NT2/D1 (cell line): ENCODE results near the gene PEAR1.

Source experiments
- DNase-seq: peaks from one replicate; pipeline ENCODE4 v3.0.0-alpha.2; 2011; ENCODE audit warnings: low read depth, low spot score
- H3K27me3 ChIP-seq: 2 replicates; pipeline ENCODE4 v1.6.0; 2011; ENCODE audit warnings: mild to moderate bottlenecking; ENCODE audit not compliant: insufficient read length, insufficient read depth
- H3K36me3 ChIP-seq: 2 replicates; pipeline ENCODE4 v1.6.1; 2011; ENCODE audit warnings: mild to moderate bottlenecking, low read length, mixed read lengths; ENCODE audit not compliant: insufficient read depth, insufficient read length
- H3K4me1 ChIP-seq: 2 replicates; pipeline ENCODE4 v1.5.1; 2011; ENCODE audit not compliant: insufficient read depth, insufficient read length
- H3K4me3 ChIP-seq: 2 replicates; pipeline ENCODE4 v1.5.1; 2011; ENCODE audit warnings: low read depth; ENCODE audit not compliant: insufficient read length
- H3K9ac ChIP-seq: 2 replicates; pipeline ENCODE4 v1.6.0; 2011; ENCODE audit warnings: low read depth; ENCODE audit not compliant: insufficient read length
- H3K9me3 ChIP-seq: 2 replicates; pipeline ENCODE4 v1.5.1; 2011; ENCODE audit warnings: mild to moderate bottlenecking, low read length; ENCODE audit not compliant: insufficient read depth
- SUZ12 ChIP-seq: IDR thresholded peaks from 2 replicates; pipeline ENCODE4 v1.6.1; 2011; ENCODE audit not compliant: insufficient read length, insufficient read depth; ENCODE audit errors: extremely low read depth
- YY1 ChIP-seq: IDR thresholded peaks from 2 replicates; pipeline ENCODE4 v1.6.1; 2011; ENCODE audit not compliant: insufficient read length, insufficient read depth
- ZNF274 ChIP-seq: IDR thresholded peaks from 2 replicates; pipeline ENCODE4 v1.6.1; 2011; ENCODE audit warnings: mild to moderate bottlenecking, low read depth, low read length

PEAR1 gene

DNA sequence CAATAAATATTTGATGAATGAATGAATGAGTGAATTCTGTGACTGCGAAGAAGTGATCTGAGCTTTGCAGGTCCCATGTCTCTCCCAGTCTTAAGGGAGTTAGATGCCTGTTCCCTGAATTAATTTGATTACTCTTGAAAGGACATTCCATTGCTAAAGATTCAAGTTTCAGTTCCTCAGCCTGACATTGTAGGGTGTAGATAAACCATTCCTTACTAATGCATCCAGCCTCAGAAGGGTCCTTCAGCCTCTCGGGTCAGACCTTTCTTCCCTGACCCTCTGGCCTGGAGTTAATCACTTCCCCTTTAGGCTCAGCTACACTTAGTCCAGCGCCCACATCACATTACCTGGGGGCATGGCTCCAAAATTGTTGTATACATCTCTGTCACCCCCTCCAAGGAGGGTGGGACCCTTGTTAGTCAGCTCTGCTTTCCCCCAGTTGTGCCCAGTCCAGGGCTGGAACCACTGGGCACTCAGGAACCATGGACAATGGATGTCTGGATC is 37.2 kb upstream of the PEAR1 start:
- Histone ChIP-seq H3K4me1 (peaks cover 26% of the 10 kb centered on the region), H3K9me3 (no peaks in the 10 kb centered on the region), H3K4me3 (no peak overlapping the region), H3K27me3 (peaks cover 60% of the 10 kb centered on the region), H3K36me3 (no peaks in the 10 kb centered on the region), H3K9ac (no peak overlapping the region)
- TF ChIP-seq ZNF274 = no peak
- no peak for TF ChIP-seq SUZ12
- no peak for TF ChIP-seq YY1
- no peak for DNase-seq

DNA sequence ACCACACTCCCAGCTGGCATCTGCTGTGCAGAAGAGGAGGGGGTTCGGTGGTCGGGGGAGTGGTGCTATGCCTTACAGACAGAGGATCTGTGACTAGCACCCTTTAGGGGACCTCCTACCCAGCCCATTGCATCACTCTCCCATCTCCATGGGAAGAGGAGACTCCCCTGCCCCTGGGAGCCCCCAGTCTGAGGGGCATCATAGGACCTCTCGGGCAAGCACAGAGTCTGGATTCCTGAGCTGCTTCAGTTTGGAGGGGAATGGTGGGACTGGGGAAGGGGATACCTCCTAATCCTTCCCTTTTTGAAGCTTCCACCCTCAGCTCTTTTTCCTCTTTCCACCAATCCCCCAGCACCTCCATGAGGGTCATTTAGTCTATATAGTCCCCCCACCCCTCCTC is 36.0 kb upstream of the PEAR1 start:
- no peaks in the 10 kb centered on the region for H3K9me3 ChIP-seq
- H3K4me3 ChIP-seq = no peak overlapping the region
- no peak for DNase-seq
- TF ChIP-seq YY1 = no peak
- no peak for TF ChIP-seq ZNF274
- H3K9ac ChIP-seq = no peak overlapping the region
- peaks cover 20% of the 10 kb centered on the region for H3K4me1 ChIP-seq
- H3K27me3 ChIP-seq = peaks cover 72% of the 10 kb centered on the region
- no peaks in the 10 kb centered on the region for H3K36me3 ChIP-seq

DNA sequence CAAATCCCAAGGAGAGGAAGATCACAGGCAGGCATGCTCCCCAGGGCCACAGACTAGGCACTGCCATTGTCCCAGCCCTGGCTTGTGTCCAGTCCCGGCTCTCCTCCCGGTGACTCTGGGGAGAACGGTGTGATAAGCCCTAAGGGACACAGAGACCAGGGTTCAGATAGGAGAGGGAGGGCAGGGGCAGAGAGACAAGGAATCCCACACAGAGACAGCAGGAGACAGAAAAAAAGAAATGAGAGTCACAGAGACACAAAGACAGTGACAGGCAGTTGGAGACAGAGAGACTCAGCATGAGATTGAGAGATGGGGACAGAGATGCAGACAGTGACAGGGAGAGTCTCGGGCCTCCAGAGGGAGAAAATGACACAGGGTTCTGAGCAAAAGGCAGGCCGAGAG is 35.0 kb upstream of the PEAR1 start:
- Histone ChIP-seq H3K36me3 (no peaks in the 10 kb centered on the region), H3K9ac (peak overlapping the region; percentile 14), H3K27me3 (peaks cover 81% of the 10 kb centered on the region), H3K4me3 (peak overlapping the region; percentile 26), H3K9me3 (no peaks in the 10 kb centered on the region), H3K4me1 (peaks cover 21% of the 10 kb centered on the region)
- no peak for DNase-seq
- TF ChIP-seq SUZ12 = no peak
- no peak for TF ChIP-seq ZNF274
- no peak for TF ChIP-seq YY1

DNA sequence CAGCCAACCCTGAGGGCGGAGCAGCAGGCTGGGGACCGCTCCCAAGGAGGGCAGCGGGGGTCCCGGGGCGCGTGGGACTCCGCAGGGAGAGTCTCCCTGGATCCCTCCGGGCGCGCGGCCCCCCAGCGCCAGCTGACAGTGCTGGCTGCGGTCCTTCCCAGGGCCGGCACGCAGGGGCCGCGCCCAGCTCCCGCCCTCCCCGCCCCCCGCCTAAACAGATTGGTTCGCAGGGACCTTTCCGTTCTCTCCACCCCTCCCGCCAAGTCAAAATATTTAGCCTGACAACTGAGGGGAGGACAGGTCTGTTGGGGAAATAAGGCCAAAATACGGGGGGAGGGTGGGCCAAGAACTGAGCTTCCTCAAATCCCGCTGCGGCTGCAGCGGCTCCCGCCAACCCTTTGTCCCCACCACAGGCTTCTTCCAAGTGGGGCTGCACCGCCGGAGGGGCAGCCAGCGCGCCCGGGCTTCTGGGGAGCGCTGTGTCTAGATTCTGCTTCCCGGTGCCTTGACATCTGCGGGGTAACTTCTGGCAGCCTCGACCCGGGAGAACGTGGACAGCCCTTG is 34.5 kb upstream of the PEAR1 start, which contains the start of gene INSRR:
Gene INSRR (minus strand): TSS at position 159 of the 564 bp plus-strand sequence. CDS start 496 bp downstream, outside the sequence.
- H3K9ac ChIP-seq = peak within 1 kb of the TSS; percentile 80
- H3K27me3 ChIP-seq = peaks cover 81% of the 10 kb centered on the region
- DNase-seq = no peak

DNA sequence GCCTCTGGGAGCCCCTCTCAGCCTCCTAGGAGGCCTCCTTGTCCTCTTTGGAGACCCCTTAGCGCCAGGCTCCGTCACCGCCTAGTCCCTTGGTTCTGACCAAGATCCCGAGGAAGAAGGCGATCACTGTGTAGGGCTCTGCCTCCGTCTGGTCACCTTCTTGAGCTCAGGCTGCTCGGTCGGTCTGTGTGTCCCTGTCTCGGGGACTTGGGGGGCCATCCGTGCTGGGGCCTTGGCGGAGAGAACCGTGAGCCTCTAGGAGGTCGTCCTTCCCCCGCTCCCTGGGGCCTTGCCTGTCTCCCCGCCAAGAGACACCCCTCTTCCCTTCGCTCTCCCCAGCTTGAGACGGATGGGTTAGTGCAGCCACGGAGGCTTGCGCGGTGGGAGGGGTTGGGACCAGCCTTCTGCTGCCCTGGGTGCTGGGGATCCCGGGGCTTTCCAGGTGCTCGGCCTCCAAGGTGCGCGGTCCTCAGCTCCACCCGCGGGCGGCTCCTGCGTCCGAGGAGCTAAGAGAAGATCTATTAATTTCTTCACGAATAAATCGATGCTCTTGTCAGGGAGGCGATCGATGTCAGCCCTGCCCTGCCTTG is 33.9 kb upstream of the PEAR1 start:
- Histone ChIP-seq H3K9ac (peak overlapping the region; percentile 80), H3K27me3 (peaks cover 82% of the 10 kb centered on the region), H3K4me3 (peak overlapping the region; percentile 39), H3K4me1 (peaks cover 25% of the 10 kb centered on the region), H3K36me3 (no peaks in the 10 kb centered on the region), H3K9me3 (no peaks in the 10 kb centered on the region)
- TF ChIP-seq YY1 = no peak
- TF ChIP-seq ZNF274 = no peak
- TF ChIP-seq SUZ12 = no peak
- no peak for DNase-seq

More for the DNA sequence above, 34.5 kb upstream of the PEAR1 start, which contains the start of gene INSRR:
- Histone ChIP-seq H3K9me3 (no peaks in the 10 kb centered on the region), H3K4me1 (peaks cover 24% of the 10 kb centered on the region), H3K36me3 (no peaks in the 10 kb centered on the region), H3K4me3 (peak within 1 kb of the TSS; percentile 39)
- no peak for TF ChIP-seq SUZ12
- no peak for TF ChIP-seq YY1
- TF ChIP-seq ZNF274 = no peak

DNA sequence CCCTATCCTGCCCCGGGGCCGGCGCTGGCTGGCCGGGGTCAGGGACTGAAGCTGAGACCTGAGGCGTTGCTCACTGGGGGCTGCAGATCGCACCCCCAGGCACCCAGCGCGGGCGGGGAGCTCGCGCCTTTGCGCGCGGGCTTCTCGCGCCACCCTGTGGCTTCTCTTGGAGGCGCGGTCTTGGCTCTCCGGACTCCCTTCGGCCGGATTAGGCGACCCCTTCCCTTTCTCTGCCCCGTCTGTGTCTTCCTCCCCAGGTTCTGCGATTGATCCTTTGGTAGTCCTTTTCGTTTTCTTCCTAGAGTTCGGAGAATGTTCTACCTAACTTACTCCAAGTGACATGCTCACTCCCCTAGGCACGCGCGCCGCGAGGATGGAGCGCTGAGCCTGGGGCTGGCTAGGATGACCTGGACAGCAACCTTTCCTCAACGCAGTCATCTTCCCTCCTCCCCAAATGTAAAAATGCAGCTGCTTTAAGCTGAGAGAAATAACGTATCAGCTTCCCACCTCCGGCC is 33.3 kb upstream of the PEAR1 start:
- Histone ChIP-seq H3K9me3 (no peaks in the 10 kb centered on the region), H3K27me3 (peaks cover 82% of the 10 kb centered on the region), H3K9ac (peak overlapping the region; percentile 80), H3K36me3 (no peaks in the 10 kb centered on the region), H3K4me1 (peaks cover 25% of the 10 kb centered on the region), H3K4me3 (peak overlapping the region; percentile 39)
- TF ChIP-seq ZNF274 = no peak
- no peak for TF ChIP-seq YY1
- TF ChIP-seq SUZ12 = no peak
- no peak for DNase-seq

DNA sequence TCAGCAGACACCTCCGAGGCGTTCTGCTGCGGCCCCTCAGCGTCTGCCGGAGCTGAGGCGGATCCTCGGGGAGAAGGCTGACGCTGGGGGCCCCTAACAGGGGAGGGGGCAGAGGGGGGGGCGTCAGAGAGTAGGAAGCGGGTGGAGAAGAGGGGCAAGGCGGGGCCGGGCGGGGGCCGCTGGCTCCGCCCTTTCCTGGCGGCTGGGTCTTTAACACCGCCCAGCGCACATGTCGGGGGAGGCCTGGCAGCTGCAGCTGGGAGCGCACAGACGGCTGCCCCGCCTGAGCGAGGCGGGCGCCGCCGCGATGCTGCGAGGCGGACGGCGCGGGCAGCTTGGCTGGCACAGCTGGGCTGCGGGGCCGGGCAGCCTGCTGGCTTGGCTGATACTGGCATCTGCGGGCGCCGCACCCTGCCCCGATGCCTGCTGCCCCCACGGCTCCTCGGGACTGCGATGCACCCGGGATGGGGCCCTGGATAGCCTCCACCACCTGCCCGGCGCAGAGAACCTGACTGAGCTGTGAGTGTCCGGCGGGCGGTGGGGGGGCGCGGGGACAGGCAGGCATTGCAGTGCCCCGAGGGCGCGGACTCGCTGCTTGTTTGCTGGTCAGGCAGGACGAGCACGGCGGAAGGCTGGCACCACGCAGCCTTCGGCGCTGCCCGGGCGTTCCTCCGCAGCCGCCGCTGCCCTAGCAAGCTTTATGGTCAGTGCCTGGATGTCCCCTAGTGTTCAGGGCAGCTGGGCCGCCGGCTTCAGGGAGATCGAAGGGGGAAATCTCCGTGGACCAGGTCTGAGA is 32.7 kb upstream of the PEAR1 start, which contains the start of gene NTRK1:
Gene NTRK1 (plus strand): TSS at position 238 of the 796 bp plus-strand sequence. CDS start 70 bp downstream, at position 308.
- Histone ChIP-seq H3K27me3 (peaks cover 82% of the 10 kb centered on the region), H3K4me1 (peaks cover 25% of the 10 kb centered on the region), H3K4me3 (peak within 1 kb of the TSS; percentile 39), H3K36me3 (no peaks in the 10 kb centered on the region), H3K9me3 (no peaks in the 10 kb centered on the region), H3K9ac (peak within 1 kb of the TSS; percentile 80)
- TF ChIP-seq SUZ12 = no peak
- DNase-seq = no peak
